IgD-negative memory B cell (primary cell): Measurements from ENCODE around the gene DUSP7. TPM values are rescaled to one million over a fixed set of nuclear protein-coding genes. Genes with fewer than 3 reads are reported as not detected.
"Not testable (repeated sequence)": the region's sequence is repeated elsewhere in the genome, so short reads cannot be mapped to it uniquely, and the experiment has no call there.

ENCODE experiments used
- H3K27ac Mint-ChIP-seq, 3 donors: one replicate each; pipeline ENCODE4 v1.8.0; 2020 to 2022; ENCODE audit warnings: mild to moderate bottlenecking in 3 of 3, mixed read lengths in 3 of 3, moderate library complexity in 1 of 3
- H3K27me3 Mint-ChIP-seq: one replicate; pipeline ENCODE4 v1.8.0; 2021; ENCODE audit warnings: mixed read lengths
- H3K36me3 Mint-ChIP-seq: one replicate; pipeline ENCODE4 v1.8.0; 2020; ENCODE audit warnings: mild to moderate bottlenecking, mixed read lengths
- H3K4me1 Mint-ChIP-seq, 3 donors: one replicate each; pipeline ENCODE4 v1.8.0; 2020 to 2022; ENCODE audit warnings: mixed read lengths in 3 of 3, mild to moderate bottlenecking in 1 of 3
- H3K4me3 Mint-ChIP-seq, 4 donors: one replicate each; pipeline ENCODE4 v1.8.0; 2020 to 2022; ENCODE audit warnings: mild to moderate bottlenecking in 4 of 4, mixed read lengths in 4 of 4, moderate library complexity in 3 of 4
- H3K9me3 Mint-ChIP-seq, 3 donors: one replicate each; pipeline ENCODE4 v1.8.0; 2020 to 2021; ENCODE audit warnings: mixed read lengths in 3 of 3, mild to moderate bottlenecking in 1 of 3
- polyA plus RNA-seq: library from polyadenylated mRNA; unstranded; fragments of 300-500 nt; fragmentation: Illumina TruSeq; gene quantifications from one replicate; pipeline ENCODE4 v1.2.3, GENCODE V29; 2021

The DUSP7 gene
- polyA plus RNA-seq, 1 donor from 2014 or later: 1.1 TPM

DNA sequence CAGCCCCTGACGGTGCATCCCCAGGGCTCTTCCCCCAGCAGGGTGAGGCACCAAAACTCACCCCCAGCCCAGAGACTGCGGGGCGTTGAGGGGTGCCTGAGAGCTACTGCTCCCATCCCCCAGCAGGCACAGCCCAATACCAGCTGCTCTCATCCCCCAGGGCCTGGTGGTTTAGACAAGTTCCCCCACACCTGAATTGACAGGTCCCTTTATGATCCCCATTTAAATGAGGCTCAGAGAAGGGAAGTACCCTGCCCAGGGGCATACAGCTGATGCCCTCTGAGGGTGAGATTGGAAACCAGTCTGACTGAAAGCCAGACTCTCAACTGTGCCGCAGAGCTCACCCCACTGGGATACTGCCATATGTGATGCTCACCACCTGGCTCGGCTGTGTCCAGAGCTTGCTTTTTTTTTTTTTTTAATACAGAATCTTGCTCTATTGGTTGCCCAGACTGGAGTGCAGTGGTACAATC is 20.1 kb downstream of the DUSP7 start:
- H3K27ac Mint-ChIP-seq: no peak overlapping the region
- H3K4me3 Mint-ChIP-seq: peak overlapping the region in 1 of 4 donors; percentile 66
- peaks cover 1% of the 10 kb centered on the region for H3K27me3 Mint-ChIP-seq
- no peaks in the 10 kb centered on the region for H3K9me3 Mint-ChIP-seq
- H3K4me1 Mint-ChIP-seq: peaks cover 0 to 3% (median 0%) of the 10 kb centered on the region in 3 donors
- H3K36me3 Mint-ChIP-seq: no peaks in the 10 kb centered on the region

DNA sequence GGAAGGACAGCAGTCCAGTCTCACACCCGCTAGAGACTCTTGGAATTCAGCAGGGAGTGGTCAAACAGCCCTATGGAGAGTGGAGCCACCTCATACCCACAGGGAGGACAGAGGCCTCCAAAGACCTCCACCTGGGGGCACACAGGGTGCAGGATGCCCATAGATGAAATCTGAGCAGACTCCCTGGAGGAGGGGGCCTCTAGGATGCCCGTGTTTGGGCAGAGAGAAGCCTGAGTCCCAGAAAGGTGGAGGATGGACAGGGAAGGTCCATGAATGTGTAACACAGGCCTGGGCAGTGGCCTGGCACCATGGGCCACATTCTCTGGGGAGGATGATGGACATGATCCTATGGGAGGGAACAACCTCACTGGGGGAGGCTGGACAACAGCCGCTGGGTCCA is 21.7 kb downstream of the DUSP7 start:
- peak overlapping the region in 1 of 3 donors; percentile 74 for H3K27ac Mint-ChIP-seq
- H3K27me3 Mint-ChIP-seq: peaks cover 1% of the 10 kb centered on the region
- no peak overlapping the region for H3K4me3 Mint-ChIP-seq
- no peaks in the 10 kb centered on the region for H3K36me3 Mint-ChIP-seq
- no peaks in the 10 kb centered on the region for H3K9me3 Mint-ChIP-seq
- H3K4me1 Mint-ChIP-seq: peaks cover 0 to 3% (median 0%) of the 10 kb centered on the region in 3 donors

DNA sequence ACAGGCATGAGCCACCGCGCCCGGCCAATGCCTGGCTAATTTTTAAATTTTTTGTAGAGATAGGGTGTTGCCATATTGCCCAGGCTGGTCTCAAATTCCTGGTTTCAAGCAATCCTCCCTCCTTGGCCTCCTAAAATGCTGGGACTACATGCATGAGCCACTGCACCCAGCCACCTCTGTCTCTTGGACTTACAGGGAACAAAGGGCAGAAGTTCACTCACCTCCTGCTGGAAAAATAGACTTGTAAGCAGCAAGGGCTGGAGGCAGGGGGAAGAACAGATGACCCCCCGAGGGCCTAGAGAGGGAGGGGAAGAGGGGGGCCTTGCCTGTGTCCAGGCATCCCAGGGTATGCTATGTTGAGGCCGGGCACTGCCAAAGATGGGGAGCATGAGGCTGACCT is 22.2 kb downstream of the DUSP7 start:
- Mint-ChIP-seq H3K4me1 (peaks cover 0 to 3% (median 0%) of the 10 kb centered on the region in 3 donors), H3K9me3 (no peaks in the 10 kb centered on the region), H3K36me3 (no peaks in the 10 kb centered on the region), H3K27ac (peak overlapping the region in 1 of 3 donors; percentile 74), H3K4me3 (no peak overlapping the region), H3K27me3 (no peaks in the 10 kb centered on the region)

DNA sequence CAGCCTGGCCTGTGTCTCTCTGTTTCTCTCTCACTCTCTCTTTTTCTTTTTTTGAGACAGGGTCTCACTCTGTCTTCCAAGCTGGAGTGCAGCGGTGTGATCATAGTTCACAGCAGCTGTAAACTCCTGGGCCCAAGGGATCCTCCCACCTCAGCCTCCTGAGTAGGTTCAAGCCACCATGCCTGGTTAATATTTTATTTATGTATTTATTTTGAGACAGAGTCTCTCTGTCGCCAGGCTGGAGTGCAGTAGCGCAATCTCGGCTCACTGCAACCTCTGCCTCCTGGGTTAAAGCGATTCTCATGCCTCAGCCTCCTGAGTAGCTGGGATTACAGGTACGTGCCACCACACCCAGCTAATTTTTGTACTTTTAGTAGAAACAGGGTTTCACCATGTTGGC is 22.6 kb downstream of the DUSP7 start:
- H3K27ac Mint-ChIP-seq: peak overlapping the region in 1 of 3 donors; percentile 77
- not testable (repeated sequence) for H3K36me3 Mint-ChIP-seq, H3K4me3 Mint-ChIP-seq, H3K9me3 Mint-ChIP-seq, H3K4me1 Mint-ChIP-seq, H3K27me3 Mint-ChIP-seq

DNA sequence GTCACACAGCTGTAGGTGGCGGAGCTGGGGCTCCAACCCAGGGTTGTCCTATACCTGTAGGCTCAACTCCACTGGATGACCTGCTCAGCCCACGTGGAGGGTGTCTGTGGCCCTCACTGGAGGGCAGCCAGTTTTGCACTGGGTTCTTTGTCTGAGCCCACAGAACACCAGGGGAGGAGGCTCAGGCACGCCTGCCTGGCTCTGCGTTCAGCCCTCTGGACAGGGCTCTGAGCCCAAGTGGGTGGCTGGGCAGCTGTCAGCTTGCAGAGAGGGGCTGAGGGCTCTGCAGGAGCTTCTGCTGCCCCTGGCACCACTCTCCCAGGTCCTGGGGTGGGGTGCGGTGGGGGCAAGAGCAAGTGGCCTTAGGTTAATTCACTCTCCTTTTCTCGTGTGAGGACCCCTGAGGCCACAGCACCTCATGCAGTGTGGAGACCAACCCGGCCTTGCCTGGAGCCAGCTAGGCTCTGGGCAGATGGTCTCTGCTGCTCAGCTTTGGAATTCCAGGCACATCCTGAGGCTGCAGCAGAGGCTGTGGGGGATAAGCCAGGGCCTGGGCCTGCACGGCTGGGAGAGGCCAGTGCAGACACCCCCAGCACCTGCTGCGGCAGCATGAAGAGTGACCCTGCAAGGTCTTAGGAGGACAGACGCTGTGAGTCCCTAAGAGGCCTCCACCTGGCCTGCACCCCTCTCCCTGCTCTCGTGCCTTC is 23.5 kb downstream of the DUSP7 start:
- H3K4me1 Mint-ChIP-seq: peaks cover 0 to 3% (median 0%) of the 10 kb centered on the region in 3 donors
- no peak overlapping the region for H3K4me3 Mint-ChIP-seq
- H3K9me3 Mint-ChIP-seq: no peaks in the 10 kb centered on the region
- no peaks in the 10 kb centered on the region for H3K36me3 Mint-ChIP-seq
- no peak overlapping the region for H3K27ac Mint-ChIP-seq
- no peaks in the 10 kb centered on the region for H3K27me3 Mint-ChIP-seq

- Mint-ChIP-seq H3K4me3 (no peak overlapping the region), H3K27me3 (no peaks in the 10 kb centered on the region), H3K4me1 (peaks cover 0 to 3% (median 0%) of the 10 kb centered on the region in 3 donors), H3K36me3 (no peaks in the 10 kb centered on the region), H3K9me3 (no peaks in the 10 kb centered on the region), H3K27ac (peak overlapping the region in 1 of 3 donors; percentile 81)
These were observed 24.5 kb downstream of the DUSP7 start for GRCh38 chr3:52031896-52032295.

- H3K9me3 Mint-ChIP-seq: no peaks in the 10 kb centered on the region
- H3K4me3 Mint-ChIP-seq: no peak overlapping the region
- H3K4me1 Mint-ChIP-seq: no peaks in the 10 kb centered on the region
- no peaks in the 10 kb centered on the region for H3K27me3 Mint-ChIP-seq
- no peaks in the 10 kb centered on the region for H3K36me3 Mint-ChIP-seq
- H3K27ac Mint-ChIP-seq: no peak overlapping the region
These were observed 25.6 kb downstream of the DUSP7 start for GRCh38 chr3:52030714-52031310.

- Mint-ChIP-seq H3K36me3 (peaks cover 1% of the 10 kb centered on the region), H3K4me1 (no peaks in the 10 kb centered on the region), H3K4me3 (no peak overlapping the region), H3K27ac (no peak overlapping the region), H3K27me3 (no peaks in the 10 kb centered on the region), H3K9me3 (no peaks in the 10 kb centered on the region)
These were observed 26.8 kb downstream of the DUSP7 start for GRCh38 chr3:52029535-52029934.

- H3K4me3 Mint-ChIP-seq: no peak overlapping the region
- no peaks in the 10 kb centered on the region for H3K27me3 Mint-ChIP-seq
- no peak overlapping the region for H3K27ac Mint-ChIP-seq
- peaks cover 0 to 4% (median 2%) of the 10 kb centered on the region in 3 donors for H3K4me1 Mint-ChIP-seq
- peaks cover 1% of the 10 kb centered on the region for H3K36me3 Mint-ChIP-seq
- no peaks in the 10 kb centered on the region for H3K9me3 Mint-ChIP-seq
These were observed 27.3 kb downstream of the DUSP7 start for GRCh38 chr3:52029053-52029452.

- Mint-ChIP-seq H3K4me3 (no peak overlapping the region), H3K36me3 (peaks cover 1% of the 10 kb centered on the region), H3K27ac (no peak overlapping the region), H3K27me3 (peaks cover 2% of the 10 kb centered on the region), H3K4me1 (peaks cover 0 to 7% (median 5%) of the 10 kb centered on the region in 3 donors), H3K9me3 (no peaks in the 10 kb centered on the region)
These were observed 27.8 kb downstream of the DUSP7 start for GRCh38 chr3:52028572-52028971.

GRCh38 chr3:52026041-52026440 is 30.3 kb downstream of the DUSP7 start:
- Mint-ChIP-seq H3K9me3 (no peaks in the 10 kb centered on the region), H3K4me1 (peaks cover 0 to 10% (median 8%) of the 10 kb centered on the region in 3 donors), H3K27ac (no peak overlapping the region), H3K36me3 (peaks cover 1% of the 10 kb centered on the region), H3K4me3 (no peak overlapping the region), H3K27me3 (peaks cover 2% of the 10 kb centered on the region)

DNA sequence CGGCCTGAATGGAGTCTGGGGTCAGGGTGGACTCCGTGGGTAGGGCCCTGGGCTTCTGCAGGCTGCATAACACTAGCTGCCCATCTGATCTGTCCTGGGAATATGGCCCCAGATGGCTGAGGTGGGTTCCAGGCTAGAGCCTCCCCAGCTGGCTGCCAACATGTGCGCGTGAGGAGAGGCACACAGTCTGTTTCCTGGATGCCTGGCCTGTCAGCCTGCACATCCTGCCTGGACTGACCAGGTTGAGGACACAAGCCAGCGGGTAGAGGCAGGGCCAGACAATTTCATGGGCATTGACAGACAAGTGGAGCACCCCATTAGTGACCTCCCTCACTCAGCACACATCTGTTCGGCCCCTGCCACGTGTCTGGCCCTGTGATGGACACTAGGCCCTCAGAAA is 30.9 kb downstream of the DUSP7 start:
- H3K4me1 Mint-ChIP-seq: peaks cover 0 to 10% (median 8%) of the 10 kb centered on the region in 3 donors
- no peaks in the 10 kb centered on the region for H3K9me3 Mint-ChIP-seq
- peaks cover 2% of the 10 kb centered on the region for H3K27me3 Mint-ChIP-seq
- peaks cover 1% of the 10 kb centered on the region for H3K36me3 Mint-ChIP-seq
- peak overlapping the region in 1 of 4 donors; percentile 65 for H3K4me3 Mint-ChIP-seq
- no peak overlapping the region for H3K27ac Mint-ChIP-seq

- H3K4me1 Mint-ChIP-seq: peaks cover 0 to 10% (median 8%) of the 10 kb centered on the region in 3 donors
- H3K36me3 Mint-ChIP-seq: peaks cover 1% of the 10 kb centered on the region
- no peak overlapping the region for H3K27ac Mint-ChIP-seq
- H3K27me3 Mint-ChIP-seq: peaks cover 2% of the 10 kb centered on the region
- no peaks in the 10 kb centered on the region for H3K9me3 Mint-ChIP-seq
- peak overlapping the region in 1 of 4 donors; percentile 22 for H3K4me3 Mint-ChIP-seq
These were observed 31.5 kb downstream of the DUSP7 start for GRCh38 chr3:52024765-52025452.

- Mint-ChIP-seq H3K4me3 (peak overlapping the region in 2 of 4 donors; percentile 78 to 82), H3K4me1 (peaks cover 0 to 10% (median 8%) of the 10 kb centered on the region in 3 donors), H3K27ac (no peak overlapping the region), H3K27me3 (peaks cover 2% of the 10 kb centered on the region), H3K36me3 (peaks cover 1% of the 10 kb centered on the region), H3K9me3 (no peaks in the 10 kb centered on the region)
These were observed 32.3 kb downstream of the DUSP7 start for GRCh38 chr3:52023860-52024764.
